H1 (cell line): ENCODE results near the gene PRKN. TPM values are rescaled to one million over a fixed set of nuclear protein-coding genes. Genes with fewer than 3 reads are reported as not detected.

Experiments
- CTCF ChIA-PET: fragments of 300-600 bp; sonication (Branson Sonifier 250); formaldehyde crosslinking; loops from one replicate; lab custom pipeline; 2021; ENCODE audit not compliant: partially characterized antibody; lab: Charles Lee
- POLR2A ChIA-PET: fragments of 300-600 bp; sonication (Branson Sonifier 250); formaldehyde crosslinking; loops from one replicate; lab custom pipeline; 2021; ENCODE audit warnings: inconsistent platforms; ENCODE audit not compliant: partially characterized antibody; lab: Charles Lee
- DNase-seq, 2 experiments: peaks; one replicate each; pipeline versions ENCODE4 v3.0.0 to v3.0.0-alpha.2; 2010 to 2022; ENCODE audit warnings: low spot score in 2 of 2, low read depth in 1 of 2, mixed read lengths in 1 of 2
- FAIRE-seq: peaks from 2 replicates; lab custom pipeline; 2011; peaks lifted over from hg19 to GRCh38; lab: Jason Lieb, UNC
- H2AFZ ChIP-seq: 2 replicates; pipeline ENCODE4 v1.8.1; 2012; ENCODE audit warnings: low read length, inconsistent platforms
- H2AK5ac ChIP-seq: 2 replicates; pipeline ENCODE4 v1.6.1; 2013; ENCODE audit warnings: low read depth, low read length
- H2BK120ac ChIP-seq: replicated peaks from 2 replicates; pipeline ENCODE3; 2013; ENCODE audit warnings: low read depth, low read length, inconsistent platforms
- H2BK12ac ChIP-seq: 2 replicates; pipeline ENCODE4 v1.6.1; 2013; ENCODE audit warnings: low read depth, low read length
- H2BK15ac ChIP-seq: 2 replicates; pipeline ENCODE4 v1.6.1; 2013; ENCODE audit warnings: low read length
- H2BK20ac ChIP-seq: 2 replicates; pipeline ENCODE4 v1.6.1; 2013; ENCODE audit warnings: low read length
- H2BK5ac ChIP-seq: 2 replicates; pipeline ENCODE4 v1.6.1; 2013; ENCODE audit warnings: low read depth, low read length
- H3K14ac ChIP-seq: 2 replicates; pipeline ENCODE4 v1.6.1; 2013; ENCODE audit warnings: inconsistent platforms; ENCODE audit not compliant: insufficient read length
- H3K18ac ChIP-seq: 2 replicates; pipeline ENCODE4 v1.6.1; 2013; ENCODE audit warnings: low read length; ENCODE audit errors: extremely low read depth
- H3K23ac ChIP-seq: 2 replicates; pipeline ENCODE4 v1.6.1; 2013; ENCODE audit warnings: inconsistent platforms; ENCODE audit not compliant: insufficient read length
- H3K23me2 ChIP-seq: 2 replicates; pipeline ENCODE4 v1.6.1; 2013; ENCODE audit warnings: low read depth, low read length
- H3K27ac ChIP-seq: 2 replicates; pipeline ENCODE4 v1.6.1; 2011; ENCODE audit warnings: low read depth, low read length, inconsistent platforms
- H3K27me3 ChIP-seq, 4 experiments: replicated peaks in 1 of 4; 1 replicate in 1 of 4; 2 replicates in 3 of 4; pipeline versions ENCODE4 v1.6.1 to v1.8.1; 2011 to 2013; ENCODE audit warnings: low read length in 3 of 4, mild to moderate bottlenecking in 3 of 4, inconsistent platforms in 2 of 4, mixed read lengths in 2 of 4, moderate library complexity in 1 of 4; ENCODE audit not compliant: control insufficient read depth in 3 of 4, insufficient read depth in 3 of 4; ENCODE audit errors: extremely low read depth in 1 of 4
- H3K36me3 ChIP-seq, 4 experiments: 2 replicates each; pipeline versions ENCODE4 v1.6.1 to v1.8.1; 2011 to 2013; ENCODE audit warnings: mild to moderate bottlenecking in 4 of 4, low read length in 3 of 4, moderate library complexity in 2 of 4, control low read depth in 1 of 4, inconsistent platforms in 1 of 4; ENCODE audit not compliant: insufficient read depth in 4 of 4, control insufficient read depth in 2 of 4
- H3K4ac ChIP-seq: replicated peaks from 2 replicates; pipeline ENCODE3; 2013; ENCODE audit warnings: low read length, low read depth, mixed read lengths, inconsistent platforms; ENCODE audit not compliant: insufficient read length
- H3K4me1 ChIP-seq, 4 experiments: replicated peaks in 1 of 4; 1 replicate in 1 of 4; 2 replicates in 3 of 4; pipeline versions ENCODE4 v1.6.1 to v1.8.1; 2011 to 2013; ENCODE audit warnings: low read length in 3 of 4, inconsistent platforms in 2 of 4, mixed read lengths in 1 of 4; ENCODE audit not compliant: insufficient read depth in 4 of 4, control insufficient read depth in 3 of 4
- H3K4me2 ChIP-seq, 2 experiments: 2 replicates each; pipeline versions ENCODE4 v1.6.1 to v1.8.1; 2011 to 2013; ENCODE audit warnings: low read depth in 2 of 2, low read length in 2 of 2, control low read depth in 1 of 2, inconsistent platforms in 1 of 2, mild to moderate bottlenecking in 1 of 2; ENCODE audit not compliant: insufficient read depth in 1 of 2
- H3K4me3 ChIP-seq, 4 experiments: fragments of 200-600, 300-600 bp in 1 of 4; sonication (generic), shearing (Covaris generic), sonication (Bioruptor Twin) in 1 of 4; 2 replicates each; pipeline versions ENCODE4 v1.5.1 to v1.8.1; 2011 to 2016; ENCODE audit warnings: low read length in 4 of 4, low read depth in 3 of 4, control low read depth in 2 of 4, inconsistent platforms in 2 of 4, mild to moderate bottlenecking in 2 of 4, mixed read lengths in 1 of 4, moderate library complexity in 1 of 4; ENCODE audit not compliant: insufficient read depth in 2 of 4; ENCODE audit errors: extremely low read depth in 1 of 4
- H3K56ac ChIP-seq: replicated peaks from 2 replicates; pipeline ENCODE3; 2013; ENCODE audit warnings: low read depth, mild to moderate bottlenecking, mixed read lengths, low read length, inconsistent platforms; ENCODE audit not compliant: insufficient read length
- H3K79me1 ChIP-seq: 2 replicates; pipeline ENCODE4 v1.6.1; 2013; ENCODE audit warnings: low read depth, low read length, control low read depth
- H3K79me2 ChIP-seq, 2 experiments: 2 replicates each; pipeline versions ENCODE4 v1.6.1 to v1.8.1; 2012 to 2013; ENCODE audit warnings: low read length in 2 of 2, mild to moderate bottlenecking in 2 of 2, inconsistent platforms in 1 of 2; ENCODE audit not compliant: insufficient read depth in 2 of 2, control insufficient read depth in 1 of 2
- H3K9ac ChIP-seq, 4 experiments: replicated peaks in 1 of 4; 1 replicate in 1 of 4; 2 replicates in 3 of 4; pipeline versions ENCODE4 v1.6.1 to v1.8.1; 2011 to 2013; ENCODE audit warnings: low read depth in 3 of 4, low read length in 3 of 4, control low read depth in 2 of 4, mild to moderate bottlenecking in 2 of 4, moderate library complexity in 2 of 4, inconsistent platforms in 1 of 4; ENCODE audit errors: extremely low read depth in 1 of 4
- H3K9me3 ChIP-seq, 2 experiments: 2 replicates each; pipeline versions ENCODE4 v1.6.1 to v1.8.1; 2012 to 2013; ENCODE audit warnings: mild to moderate bottlenecking in 2 of 2, moderate library complexity in 2 of 2, control low read depth in 1 of 2, inconsistent platforms in 1 of 2, low read depth in 1 of 2, low read length in 1 of 2, mixed read lengths in 1 of 2; ENCODE audit not compliant: insufficient read depth in 2 of 2
- H4K20me1 ChIP-seq, 2 experiments: replicated peaks in 1 of 2; 2 replicates each; pipeline versions ENCODE3 to v1.8.1; 2011 to 2013; ENCODE audit warnings: inconsistent platforms in 2 of 2, low read length in 2 of 2, mild to moderate bottlenecking in 1 of 2; ENCODE audit not compliant: insufficient read depth in 2 of 2, control insufficient read depth in 1 of 2
- H4K5ac ChIP-seq: 2 replicates; pipeline ENCODE4 v1.6.1; 2013; ENCODE audit warnings: low read length, low read depth, mixed read lengths, inconsistent platforms; ENCODE audit not compliant: insufficient read length
- H4K8ac ChIP-seq: 2 replicates; pipeline ENCODE4 v1.8.0; 2013; ENCODE audit warnings: mild to moderate bottlenecking, moderate library complexity, low read length, inconsistent platforms; ENCODE audit not compliant: insufficient read depth; ENCODE audit errors: extremely low read depth
- H4K91ac ChIP-seq: replicated peaks from 2 replicates; pipeline ENCODE3; 2013; ENCODE audit warnings: low read length, mixed read lengths, inconsistent platforms; ENCODE audit not compliant: insufficient read length
- ASH2L ChIP-seq: fragments of 200-600, 300-600 bp; sonication (generic); IDR thresholded peaks from one replicate; pipeline ENCODE4 v1.7.1; 2017; ENCODE audit warnings: low read length
- BRCA1 ChIP-seq: IDR thresholded peaks from 2 replicates; pipeline ENCODE4 v1.6.1; 2012; ENCODE audit warnings: low read depth, low read length, improper control_type of control experiment
- GABPA ChIP-seq: IDR thresholded peaks from 2 replicates; pipeline ENCODE4 v1.6.1; 2011; ENCODE audit warnings: mild to moderate bottlenecking, low read length, moderate library complexity, borderline replicate concordance; ENCODE audit not compliant: insufficient read depth
- PHF8 ChIP-seq: fragments of 200-600 bp; sonication (generic); conservative IDR thresholded peaks from 2 replicates; pipeline ENCODE4 v1.7.1; 2012; ENCODE audit warnings: low read depth, mild to moderate bottlenecking, inconsistent platforms, low read length, moderate library complexity
- SIRT6 ChIP-seq: IDR thresholded peaks from one replicate; pipeline ENCODE4 v1.7.1; 2012; ENCODE audit warnings: low read length, inconsistent platforms
- SP1 ChIP-seq: IDR thresholded peaks from 2 replicates; pipeline ENCODE4 v1.6.1; 2011; ENCODE audit warnings: low read depth, low read length
- TAF1 ChIP-seq: IDR thresholded peaks from 2 replicates; pipeline ENCODE4 v1.6.1; 2011; ENCODE audit warnings: mild to moderate bottlenecking, low read depth, low read length
- WGBS, 2 experiments: shearing (Covaris generic) in 1 of 2; methylation state at CpG; one replicate each; pipeline versions ENCODE4 v1.1.6 to v1.1.7; 2013 to 2015; ENCODE audit warnings: low lambda C conversion rate in 2 of 2, mixed read lengths in 2 of 2, inconsistent platforms in 1 of 2, low coverage in 1 of 2, missing lambda C conversion rate in 1 of 2; ENCODE audit not compliant: insufficient replicate concordance in 2 of 2, insufficient coverage in 1 of 2, insufficient read length in 1 of 2; ENCODE audit errors: extremely low coverage in 1 of 2, missing lambda C conversion rate in 1 of 2; 5-methylcytosine and 5-hydroxymethylcytosine counted together
- polyA plus RNA-seq, 7 experiments: library from polyadenylated mRNA; depleted of rRNA in 3 of 7; stranded (reverse) in 5 of 7; unstranded in 2 of 7; fragments of >200 nt in 5 of 7; fragments of 200-250 nt in 2 of 7; gene quantifications; 1 replicate in 5 of 7; 2 replicates in 1 of 7; 4 replicates in 1 of 7; pipeline versions ENCODE4 v1.2.1 to v1.2.3, GENCODE V29; 2011 to 2013; ENCODE audit warnings: missing spikeins in 2 of 7, mixed read lengths in 2 of 7
- total RNA-seq: library from RNA; stranded (reverse); fragmentation: NEBNext Ultra II Directional; extraction: Animal tissue kit (Norgen Biotek cat#: 25700); gene quantifications from 2 replicates; pipeline ENCODE4 v1.2.1, GENCODE V29; 2021

PRKN gene
- total and polyA plus RNA-seq, 2 of the 8 experiments (the other 6 are each of a cell fraction or from before 2014, with no cell fraction given): 0.13 to 0.29 TPM

GRCh38 chr6:161462148-161462547 lies 1265.4 kb downstream of the PRKN start:
- no peaks in the 10 kb centered on the region for H4K20me1 ChIP-seq
- no peak overlapping the region for H4K8ac ChIP-seq
- no peak overlapping the region for H2AFZ ChIP-seq
- DNase-seq (no peak), FAIRE-seq (no peak)
- no peak overlapping the region for H4K91ac ChIP-seq
- 89% methylated on average over 2 of the region's 2 CpGs; no CpG with 5 or more reads in 1 of the 2 experiments for WGBS, 2 experiments
- H3K18ac ChIP-seq: no peak overlapping the region
- H3K9me3 ChIP-seq: no peaks in the 10 kb centered on the region
- H2AK5ac ChIP-seq: no peak overlapping the region
- H3K4me1 ChIP-seq: no peaks in the 10 kb centered on the region
- H3K36me3 ChIP-seq: no peaks in the 10 kb centered on the region
- no peaks in the 10 kb centered on the region for H3K79me1 ChIP-seq
- H2BK15ac ChIP-seq: no peak overlapping the region
- H2BK120ac ChIP-seq: no peak overlapping the region
- H3K4ac ChIP-seq: no peak overlapping the region
- no peak overlapping the region for H2BK5ac ChIP-seq
- ChIA-PET POLR2A (no interaction called here), CTCF (interaction anchor here (0.7 to 1.7 kb wide), 5 partner anchors 10 to 1658 kb away, joined by 3 to 5 read pairs (median 3); no protein-coding TSS in a partner anchor)
- H3K4me2 ChIP-seq: no peak overlapping the region
- no peak overlapping the region for H3K56ac ChIP-seq
- no peak overlapping the region for H4K5ac ChIP-seq
- H2BK12ac ChIP-seq: no peak overlapping the region
- H3K27ac ChIP-seq: no peak overlapping the region
- H3K23ac ChIP-seq: no peak overlapping the region
- H3K79me2 ChIP-seq: no peaks in the 10 kb centered on the region
- H3K4me3 ChIP-seq: no peak overlapping the region
- H2BK20ac ChIP-seq: no peak overlapping the region
- no peaks in the 10 kb centered on the region for H3K27me3 ChIP-seq
- H3K23me2 ChIP-seq: peaks cover 2% of the 10 kb centered on the region; the same call in 1 of the 2 replicates
- H3K14ac ChIP-seq: no peak overlapping the region
- H3K9ac ChIP-seq: no peak overlapping the region
- TF ChIP-seq SIRT6 (no peak), BRCA1 (no peak), GABPA (no peak), ASH2L (no peak), SP1 (no peak), TAF1 (no peak), PHF8 (no peak)
